ENCODE data around the gene CUL1.

DNA sequence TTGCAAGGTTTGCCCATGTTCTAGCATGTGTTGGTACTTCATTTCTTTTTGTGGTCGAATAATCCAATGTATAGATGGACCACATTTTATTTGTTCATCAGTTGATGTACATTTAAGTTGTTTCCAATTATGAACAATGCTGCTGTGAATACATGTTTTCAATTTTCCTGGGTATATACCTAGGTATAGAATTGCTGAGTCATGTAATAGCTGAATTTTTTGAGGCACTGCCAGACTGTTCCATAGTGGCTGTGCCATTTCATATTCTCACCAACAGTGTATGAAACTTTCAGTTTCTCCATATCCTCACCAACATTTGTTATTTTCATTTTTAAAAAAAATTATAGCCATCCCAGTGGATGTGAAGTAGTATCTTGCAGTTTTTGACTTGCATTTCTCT is 94.9 kb downstream of the CUL1 start:
- TF ChIP-seq, protein P1, sequence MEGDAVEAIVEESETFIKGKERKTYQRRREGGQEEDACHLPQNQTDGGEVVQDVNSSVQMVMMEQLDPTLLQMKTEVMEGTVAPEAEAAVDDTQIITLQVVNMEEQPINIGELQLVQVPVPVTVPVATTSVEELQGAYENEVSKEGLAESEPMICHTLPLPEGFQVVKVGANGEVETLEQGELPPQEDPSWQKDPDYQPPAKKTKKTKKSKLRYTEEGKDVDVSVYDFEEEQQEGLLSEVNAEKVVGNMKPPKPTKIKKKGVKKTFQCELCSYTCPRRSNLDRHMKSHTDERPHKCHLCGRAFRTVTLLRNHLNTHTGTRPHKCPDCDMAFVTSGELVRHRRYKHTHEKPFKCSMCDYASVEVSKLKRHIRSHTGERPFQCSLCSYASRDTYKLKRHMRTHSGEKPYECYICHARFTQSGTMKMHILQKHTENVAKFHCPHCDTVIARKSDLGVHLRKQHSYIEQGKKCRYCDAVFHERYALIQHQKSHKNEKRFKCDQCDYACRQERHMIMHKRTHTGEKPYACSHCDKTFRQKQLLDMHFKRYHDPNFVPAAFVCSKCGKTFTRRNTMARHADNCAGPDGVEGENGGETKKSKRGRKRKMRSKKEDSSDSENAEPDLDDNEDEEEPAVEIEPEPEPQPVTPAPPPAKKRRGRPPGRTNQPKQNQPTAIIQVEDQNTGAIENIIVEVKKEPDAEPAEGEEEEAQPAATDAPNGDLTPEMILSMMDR (IDR thresholded peaks at IDR 0.05; ENCODE audit: borderline replicate concordance, extremely low read depth, low read length, poor library complexity, severe bottlenecking) = no peak
- TF ChIP-seq EZH2 (IDR thresholded peaks at IDR 0.05; ENCODE audit: borderline replicate concordance, low read depth, low read length, severe bottlenecking) = no peak

Measured in DND-41 (cell line).